GM08714 (cell line): ENCODE data around the gene ASAP2.
"Not testable (repeated sequence)": the region's sequence is repeated elsewhere in the genome, so short reads cannot be mapped to it uniquely, and the experiment has no call there.

ENCODE experiments used
- H3K4me3 ChIP-seq: fragments of 200-500 bp; sonication (Bioruptor generic); 2 replicates; pipeline ENCODE4 v1.5.1; 2014; ENCODE audit warnings: mild to moderate bottlenecking, low read length, inconsistent platforms
- ZNF274 ChIP-seq: IDR thresholded peaks from 2 replicates; pipeline ENCODE4 v1.6.1; 2012; ENCODE audit warnings: mild to moderate bottlenecking, low read depth, low read length

Gene ASAP2

GRCh38 chr2:9390991-9391390, 184.4 kb downstream of the ASAP2 start:
- TF ChIP-seq ZNF274, result no peak
- H3K4me3 ChIP-seq, result no peak overlapping the region

GRCh38 chr2:9391961-9392720, 185.5 kb downstream of the ASAP2 start:
- no peak overlapping the region for H3K4me3 ChIP-seq
- no peak for TF ChIP-seq ZNF274

- no peak for TF ChIP-seq ZNF274
- no peak overlapping the region for H3K4me3 ChIP-seq
Observed at GRCh38 chr2:9392898-9393765, 186.5 kb downstream of the ASAP2 start.

GRCh38 chr2:9394816-9395215, 188.2 kb downstream of the ASAP2 start:
- TF ChIP-seq ZNF274, result no peak
- no peak overlapping the region for H3K4me3 ChIP-seq

GRCh38 chr2:9397201-9397600, 190.6 kb downstream of the ASAP2 start:
- no peak for TF ChIP-seq ZNF274
- H3K4me3 ChIP-seq, result no peak overlapping the region

- H3K4me3 ChIP-seq, result not testable (repeated sequence)
Observed at GRCh38 chr2:9398251-9398650, 191.6 kb downstream of the ASAP2 start.

GRCh38 chr2:9398881-9399780, 192.5 kb downstream of the ASAP2 start:
- TF ChIP-seq ZNF274, result no peak

GRCh38 chr2:9400268-9401058, 193.9 kb downstream of the ASAP2 start:
- no peak for TF ChIP-seq ZNF274
- H3K4me3 ChIP-seq, result no peak overlapping the region

More at GRCh38 chr2:9398881-9399780, 192.5 kb downstream of the ASAP2 start:
- H3K4me3 ChIP-seq, result no peak overlapping the region

- TF ChIP-seq ZNF274, result no peak
- no peak overlapping the region for H3K4me3 ChIP-seq
Observed at GRCh38 chr2:9401059-9401547, 194.5 kb downstream of the ASAP2 start.

- H3K4me3 ChIP-seq, result no peak overlapping the region
- no peak for TF ChIP-seq ZNF274
Observed at GRCh38 chr2:9401646-9402371, 195.2 kb downstream of the ASAP2 start.

- H3K4me3 ChIP-seq, result no peak overlapping the region
- no peak for TF ChIP-seq ZNF274
Observed at GRCh38 chr2:9403924-9404323, 197.3 kb downstream of the ASAP2 start.

- TF ChIP-seq ZNF274, result no peak
- H3K4me3 ChIP-seq, result no peak overlapping the region
Observed at GRCh38 chr2:9404451-9404850, 197.8 kb downstream of the ASAP2 start.

- H3K4me3 ChIP-seq, result no peak overlapping the region
- TF ChIP-seq ZNF274, result no peak
Observed at GRCh38 chr2:9405636-9406035, 199.0 kb downstream of the ASAP2 start.
